NCI-H2171 treated with DMSO at 0.1 percent for 48 hours (cell line): ENCODE data around the gene PCYOX1L.
"Not testable (repeated sequence)": the region's sequence is repeated elsewhere in the genome, so short reads cannot be mapped to it uniquely, and the experiment has no call there.

Experiments
- DNase-seq: peaks from one replicate; lab custom pipeline; 2025; lab: John Stamatoyannopoulos, UW

PCYOX1L gene

GRCh38 chr5:149387081-149387631, 29.3 kb downstream of the PCYOX1L start:
- DNase-seq, result no peak

- no peak for DNase-seq
Measured at GRCh38 chr5:149387982-149388381, 30.1 kb downstream of the PCYOX1L start.

GRCh38 chr5:149388498-149389190, 30.8 kb downstream of the PCYOX1L start:
- DNase-seq, result no peak

- DNase-seq, result no peak
Measured at GRCh38 chr5:149389552-149390495, 32.0 kb downstream of the PCYOX1L start.

- not testable (repeated sequence) for DNase-seq
Measured at GRCh38 chr5:149391076-149391475, 33.2 kb downstream of the PCYOX1L start.

- no peak for DNase-seq
Measured at GRCh38 chr5:149391524-149391923, 33.7 kb downstream of the PCYOX1L start.

GRCh38 chr5:149392718-149393117, 34.9 kb downstream of the PCYOX1L start:
- no peak for DNase-seq

GRCh38 chr5:149394996-149395395, 37.1 kb downstream of the PCYOX1L start:
- not testable (repeated sequence) for DNase-seq

GRCh38 chr5:149397530-149397929, 39.7 kb downstream of the PCYOX1L start:
- no peak for DNase-seq

GRCh38 chr5:149398747-149399266, 41.0 kb downstream of the PCYOX1L start:
- not testable (repeated sequence) for DNase-seq

- no peak for DNase-seq
Measured at GRCh38 chr5:149399775-149400174, 41.9 kb downstream of the PCYOX1L start.

- DNase-seq, result no peak
Measured at GRCh38 chr5:149400304-149400703, 42.5 kb downstream of the PCYOX1L start.

- no peak for DNase-seq
Measured at GRCh38 chr5:149401051-149401450, 43.2 kb downstream of the PCYOX1L start.

GRCh38 chr5:149402291-149402690, 44.4 kb downstream of the PCYOX1L start:
- no peak for DNase-seq

GRCh38 chr5:149403923-149404745, 46.3 kb downstream of the PCYOX1L start:
- no peak for DNase-seq

GRCh38 chr5:149404746-149405549, 47.1 kb downstream of the PCYOX1L start:
- DNase-seq, result no peak

GRCh38 chr5:149405550-149406202, 47.8 kb downstream of the PCYOX1L start:
- no peak for DNase-seq

- DNase-seq, result no peak
Measured at GRCh38 chr5:149406203-149406978, 48.5 kb downstream of the PCYOX1L start.

- DNase-seq, result no peak
Measured at GRCh38 chr5:149406979-149407306, 49.1 kb downstream of the PCYOX1L start.
